ENCODE results near the gene RFX4. TPM values are rescaled to one million over a fixed set of nuclear protein-coding genes. Genes with fewer than 3 reads are reported as not detected.

The RFX4 gene
- total and polyA plus RNA-seq, 9 of the 15 experiments (the other 6 are each of a cell fraction or from before 2014, with no cell fraction given), result not detected

DNA sequence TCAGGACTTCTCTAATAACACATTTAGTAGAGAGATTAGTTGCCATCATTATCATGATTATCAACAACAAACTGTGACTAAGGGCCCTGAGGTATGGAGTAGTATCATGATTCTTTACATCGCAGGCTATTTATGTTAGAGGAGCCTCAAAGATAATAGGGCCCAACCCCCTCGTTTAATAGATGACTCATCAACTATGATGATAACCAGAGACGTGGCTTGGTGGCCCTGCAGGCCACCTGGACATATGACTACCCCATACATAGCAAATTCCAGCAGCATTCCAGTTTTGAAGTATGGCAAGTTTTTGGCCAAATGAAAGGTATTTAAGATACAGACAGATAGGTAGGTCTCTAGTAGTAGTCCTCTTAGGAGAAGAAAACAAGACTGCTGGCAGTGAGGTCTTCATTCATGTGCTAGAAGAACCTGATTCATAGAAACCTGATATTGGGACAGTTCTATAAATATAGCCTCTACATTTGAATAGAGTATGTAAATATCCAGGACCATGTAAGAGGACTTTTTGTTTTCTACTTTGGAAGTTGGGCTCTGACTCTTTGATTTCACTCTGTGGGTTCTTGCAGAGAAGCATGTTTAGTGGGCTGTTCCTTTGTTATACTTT is 197.3 kb downstream of the RFX4 start:
- DNase-seq (ENCODE audit: extremely low read depth in 1 of 4, low spot score in 3 of 4), result peak; percentile 68 to 72 (median 70)
- no peaks in the 10 kb centered on the region for H3K9me1 ChIP-seq (ENCODE audit: control insufficient read depth, insufficient read depth, low read length)
- no peaks in the 10 kb centered on the region for H4K20me1 ChIP-seq (replicated peaks; ENCODE audit: control insufficient read depth, insufficient read depth, low read length)
- no peaks in the 10 kb centered on the region for H3K27me3 ChIP-seq (ENCODE audit: control insufficient read depth in 2 of 2, insufficient read depth in 2 of 2, low read length in 2 of 2)
- POLR2A ChIA-PET, result no interaction called here
- in situ Hi-C loops (cut with MboI) (no loop called here), intact Hi-C loops (cut with micrococcal nuclease) (no loop called here)
- H3K79me2 ChIP-seq (ENCODE audit: control insufficient read depth, insufficient read depth, low read length), result peaks cover 40% of the 10 kb centered on the region
- WGBS (ENCODE audit: insufficient coverage, low coverage, missing lambda C conversion rate), result 2% methylated on average over 3 of the region's 3 CpGs
- ATAC-seq, result peak; percentile 85
- peaks cover 8% of the 10 kb centered on the region; the same call in 1 of the 3 replicates for H3K36me3 ChIP-seq (ENCODE audit: control insufficient read depth, insufficient read depth, low read length)
- no peak overlapping the region for H3K9ac ChIP-seq (ENCODE audit: insufficient read depth in 1 of 2, low read depth in 2 of 2, low read length in 2 of 2)
- no peak overlapping the region for H3K4me2 ChIP-seq (ENCODE audit: insufficient read depth, low read length)
- no TSS peak for BruUV-seq (replicated peaks)
- no peak overlapping the region for H2AFZ ChIP-seq (ENCODE audit: low read depth, low read length)
- peaks cover 3 to 27% of the 10 kb centered on the region in 2 experiments; a peak in 2 of 5 replicates for H3K4me1 ChIP-seq (replicated peaks in 1 of 2; ENCODE audit: control insufficient read depth in 2 of 2, insufficient read depth in 2 of 2, low read length in 2 of 2)
- H3K27ac ChIP-seq (ENCODE audit: extremely low read depth, low read depth, low read length), result 0 out of 3 replicates have a peak overlapping the region, but pooled peaks have one; percentile 19
- no peak overlapping the region for H3K4me3 ChIP-seq
- CTCF ChIA-PET (ENCODE audit: low intra/inter-chr PET ratio), result interaction anchor here (0.6 kb wide), 1 partner anchor 477 kb away, joined by 7 read pairs; no protein-coding TSS in a partner anchor
- peak; percentile 72 for FAIRE-seq
- H3K9me3 ChIP-seq (replicated peaks; ENCODE audit: control insufficient read depth, insufficient read depth, low read depth, low read length), result no peaks in the 10 kb centered on the region
- TF ChIP-seq ARID1B (IDR thresholded peaks at IDR 0.05) (peak; percentile 79), ZBTB34 (CRISPR knock-in tag; IDR thresholded peaks at IDR 0.05) (no peak), JUND (IDR thresholded peaks at IDR 0.05; ENCODE audit: borderline replicate concordance, low read depth, low read length) (peak; percentile 93), JUND (tag; IDR thresholded peaks at IDR 0.05; ENCODE audit: borderline replicate concordance, low read depth, low read length) (peak; percentile 95), DPF2 (IDR thresholded peaks at IDR 0.05) (peak; percentile 82), MAFG (tag; conservative IDR thresholded peaks at IDR 0.05) (peak; percentile 94), TAL1 (IDR thresholded peaks at IDR 0.05) (peak; percentile 41), MIER1 (IDR thresholded peaks at IDR 0.05; ENCODE audit: low read depth) (no peak), SMARCB1 (IDR thresholded peaks at IDR 0.05; ENCODE audit: insufficient read length, low read depth) (no peak), NFRKB (IDR thresholded peaks at IDR 0.05; ENCODE audit: low read depth) (no peak), SMARCA4 (IDR thresholded peaks at IDR 0.05) (peak; percentile 78), RCOR1 (IDR thresholded peaks at IDR 0.05; ENCODE audit: borderline replicate concordance in 1 of 2, low read depth in 2 of 2, low read length in 2 of 2) (no peak; a peak in 1 of 4 replicates), SMARCE1 (IDR thresholded peaks at IDR 0.05) (peak; percentile 69), C11orf30 (IDR thresholded peaks at IDR 0.05; ENCODE audit: low read depth) (peak; percentile 91), TCF3 (CRISPR knock-in tag; IDR thresholded peaks at IDR 0.05) (peak; percentile 42; the same call in 1 of the 2 replicates), MEIS2 (IDR thresholded peaks at IDR 0.05; ENCODE audit: partially characterized antibody) (peak; percentile 5), MEF2D (tag; conservative IDR thresholded peaks at IDR 0.05; ENCODE audit: low read depth) (0 out of 2 replicates have a peak, but pooled peaks have one; percentile 25), NUFIP1 (IDR thresholded peaks at IDR 0.05; ENCODE audit: partially characterized antibody) (no peak), ATF7 (IDR thresholded peaks at IDR 0.05) (0 out of 2 replicates have a peak, but pooled peaks have one; percentile 18), ZNF311 (CRISPR knock-in tag; IDR thresholded peaks at IDR 0.05) (no peak), SOX6 (IDR thresholded peaks at IDR 0.05) (peak; percentile 71), GATAD2B (IDR thresholded peaks at IDR 0.05; ENCODE audit: borderline replicate concordance) (peak; percentile 54; the same call in 1 of the 2 replicates), JUNB (CRISPR knock-in tag; conservative IDR thresholded peaks at IDR 0.05) (peak; percentile 63), KDM5B (IDR thresholded peaks at IDR 0.05; ENCODE audit: insufficient replicate concordance, low read depth, low read length) (no peak), FOXJ2 (tag; IDR thresholded peaks at IDR 0.05) (0 out of 2 replicates have a peak, but pooled peaks have one; percentile 32), ZNF780A (CRISPR knock-in tag; IDR thresholded peaks at IDR 0.05) (no peak)
